ENCODE measurements around the gene ESRRB. TPM values are rescaled to one million over a fixed set of nuclear protein-coding genes. Genes with fewer than 3 reads are reported as not detected.

ESRRB gene
- total RNA-seq, 3 donors from 2014 or later (not counting 1 experiment from before 2014, with no cell fraction given), result 0.45 to 1.3 TPM; not detected in 1

- H3K4me1 ChIP-seq (ENCODE audit: control insufficient read depth, insufficient read depth, low read length), result no peaks in the 10 kb centered on the region
- no peaks in the 10 kb centered on the region for H3K4me1 Mint-ChIP-seq
- no peak overlapping the region for H3K27ac ChIP-seq (ENCODE audit: low read length)
- no peak for TF ChIP-seq CTCF (IDR thresholded peaks at IDR 0.05)
- no peaks in the 10 kb centered on the region for H3K36me3 Mint-ChIP-seq
- no peak overlapping the region for H3K4me3 Mint-ChIP-seq
- no peaks in the 10 kb centered on the region for H3K27me3 ChIP-seq (ENCODE audit: control insufficient read depth, insufficient read depth, low read length)
- peaks cover 22 to 46% of the 10 kb centered on the region in 2 donors for H3K27me3 Mint-ChIP-seq (ENCODE audit: low read depth in 2 of 2)
- no peaks in the 10 kb centered on the region for H3K9me3 Mint-ChIP-seq
- DNase-seq (no peak), ATAC-seq (no peak)
- WGBS (ENCODE audit: insufficient coverage), result 41% methylated on average over 9 of the region's 10 CpGs
- intact Hi-C loops (cut with micrococcal nuclease), result no loop called here
- no peaks in the 10 kb centered on the region for H3K36me3 ChIP-seq (ENCODE audit: control insufficient read depth, insufficient read depth, low read length)
- no peak overlapping the region for H3K27ac Mint-ChIP-seq
- H3K4me3 ChIP-seq (ENCODE audit: low read length), result no peak overlapping the region
- H3K9me3 ChIP-seq (ENCODE audit: control insufficient read depth, insufficient read depth, low read length), result no peaks in the 10 kb centered on the region
Observed at GRCh38 chr14:76331328-76332011, 44.5 kb upstream of the ESRRB start.

GRCh38 chr14:76333664-76334063, 42.3 kb upstream of the ESRRB start:
- Mint-ChIP-seq H3K27ac (no peak overlapping the region), H3K4me1 (no peaks in the 10 kb centered on the region), H3K9me3 (no peaks in the 10 kb centered on the region), H3K27me3 (ENCODE audit: low read depth in 2 of 2) (peaks cover 19 to 34% of the 10 kb centered on the region in 2 donors), H3K36me3 (no peaks in the 10 kb centered on the region), H3K4me3 (no peak overlapping the region)
- Histone ChIP-seq H3K4me3 (ENCODE audit: low read length) (no peak overlapping the region), H3K9me3 (ENCODE audit: control insufficient read depth, insufficient read depth, low read length) (no peaks in the 10 kb centered on the region), H3K27ac (ENCODE audit: low read length) (no peak overlapping the region), H3K36me3 (ENCODE audit: control insufficient read depth, insufficient read depth, low read length) (no peaks in the 10 kb centered on the region), H3K4me1 (ENCODE audit: control insufficient read depth, insufficient read depth, low read length) (no peaks in the 10 kb centered on the region), H3K27me3 (ENCODE audit: control insufficient read depth, insufficient read depth, low read length) (no peaks in the 10 kb centered on the region)
- no peak for ATAC-seq
- no peak for DNase-seq
- TF ChIP-seq CTCF (IDR thresholded peaks at IDR 0.05), result no peak
- WGBS (ENCODE audit: insufficient coverage), result 100% methylated on average over 4 of the region's 6 CpGs
- intact Hi-C loops (cut with micrococcal nuclease), result no loop called here

GRCh38 chr14:76334316-76334715, 41.6 kb upstream of the ESRRB start:
- Histone ChIP-seq H3K27me3 (ENCODE audit: control insufficient read depth, insufficient read depth, low read length) (no peaks in the 10 kb centered on the region), H3K4me1 (ENCODE audit: control insufficient read depth, insufficient read depth, low read length) (no peaks in the 10 kb centered on the region), H3K4me3 (ENCODE audit: low read length) (no peak overlapping the region), H3K27ac (ENCODE audit: low read length) (no peak overlapping the region), H3K9me3 (ENCODE audit: control insufficient read depth, insufficient read depth, low read length) (no peaks in the 10 kb centered on the region), H3K36me3 (ENCODE audit: control insufficient read depth, insufficient read depth, low read length) (no peaks in the 10 kb centered on the region)
- no peaks in the 10 kb centered on the region for H3K9me3 Mint-ChIP-seq
- no peak for TF ChIP-seq CTCF (IDR thresholded peaks at IDR 0.05)
- H3K36me3 Mint-ChIP-seq, result no peaks in the 10 kb centered on the region
- H3K27ac Mint-ChIP-seq, result no peak overlapping the region
- no peak for DNase-seq
- H3K27me3 Mint-ChIP-seq (ENCODE audit: low read depth in 2 of 2), result peaks cover 15 to 28% of the 10 kb centered on the region in 2 donors
- H3K4me3 Mint-ChIP-seq, result no peak overlapping the region
- H3K4me1 Mint-ChIP-seq, result no peaks in the 10 kb centered on the region
- 95% methylated on average over 11 of the region's 11 CpGs for WGBS (ENCODE audit: insufficient coverage)
- ATAC-seq, result no peak
- intact Hi-C loops (cut with micrococcal nuclease), result no loop called here

- Histone ChIP-seq H3K9me3 (ENCODE audit: control insufficient read depth, insufficient read depth, low read length) (no peaks in the 10 kb centered on the region), H3K4me1 (ENCODE audit: control insufficient read depth, insufficient read depth, low read length) (no peaks in the 10 kb centered on the region), H3K36me3 (ENCODE audit: control insufficient read depth, insufficient read depth, low read length) (no peaks in the 10 kb centered on the region), H3K4me3 (ENCODE audit: low read length) (no peak overlapping the region), H3K27me3 (ENCODE audit: control insufficient read depth, insufficient read depth, low read length) (no peaks in the 10 kb centered on the region), H3K27ac (ENCODE audit: low read length) (no peak overlapping the region)
- H3K36me3 Mint-ChIP-seq, result no peaks in the 10 kb centered on the region
- no peak for TF ChIP-seq CTCF (IDR thresholded peaks at IDR 0.05)
- no peak overlapping the region for H3K4me3 Mint-ChIP-seq
- WGBS (ENCODE audit: insufficient coverage), result 85% methylated on average over 8 of the region's 8 CpGs
- no peaks in the 10 kb centered on the region for H3K9me3 Mint-ChIP-seq
- DNase-seq (no peak), ATAC-seq (no peak)
- H3K27me3 Mint-ChIP-seq (ENCODE audit: low read depth in 2 of 2), result peaks cover 7 to 17% of the 10 kb centered on the region in 2 donors
- no peak overlapping the region for H3K27ac Mint-ChIP-seq
- no peaks in the 10 kb centered on the region for H3K4me1 Mint-ChIP-seq
- intact Hi-C loops (cut with micrococcal nuclease), result no loop called here
Observed at GRCh38 chr14:76336876-76337275, 39.1 kb upstream of the ESRRB start.

All from natural killer cell (primary cell).